ENCODE results near the gene MRC1.

The MRC1 gene

DNA sequence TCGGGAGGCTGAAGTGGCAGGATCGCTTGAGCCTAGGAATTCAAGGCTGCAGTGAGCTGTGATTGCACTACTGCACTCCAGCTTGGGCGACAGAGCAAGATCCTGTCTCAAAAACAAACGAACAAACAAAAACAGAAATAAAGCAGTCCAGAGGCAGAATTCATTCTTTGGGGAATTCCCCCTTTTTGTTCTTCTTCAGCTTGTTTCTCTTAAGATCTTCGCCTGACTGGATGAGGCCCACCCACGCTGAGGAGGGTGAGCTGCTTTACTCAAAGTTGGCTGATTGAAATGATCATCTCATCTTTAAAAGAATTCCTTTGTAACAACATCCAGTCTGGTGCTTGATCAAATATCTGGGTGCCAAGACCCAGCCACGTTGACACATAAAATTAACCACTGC, 10.7 kb downstream of the MRC1 start:
- WGBS (ENCODE audit: extremely low coverage, insufficient coverage, insufficient read length), result no CpG with 5 or more reads among the region's 7 CpGs
- Histone ChIP-seq H2BK5ac (ENCODE audit: low read depth, low read length, poor library complexity) (no peak overlapping the region), H4K91ac (ENCODE audit: low read depth, low read length) (no peak overlapping the region), H3K27ac (ENCODE audit: low read depth, low read length) (no peak overlapping the region), H3K4me1 (ENCODE audit: control insufficient read depth in 1 of 2, insufficient read depth in 2 of 2, low read length in 2 of 2) (no peaks in the 10 kb centered on the region), H3K79me2 (ENCODE audit: control insufficient read depth, insufficient read depth, low read length, poor library complexity) (no peaks in the 10 kb centered on the region), H3K4ac (ENCODE audit: low read depth, low read length) (no peak overlapping the region), H3K9ac (ENCODE audit: low read length) (no peak overlapping the region), H3K14ac (ENCODE audit: low read length) (no peak overlapping the region), H3K79me1 (ENCODE audit: low read length) (no peaks in the 10 kb centered on the region), H3K23ac (ENCODE audit: low read length) (no peak overlapping the region), H3K27me3 (ENCODE audit: insufficient read depth, low read length) (no peaks in the 10 kb centered on the region), H4K12ac (ENCODE audit: low read depth, low read length) (no peak overlapping the region), H2AFZ (ENCODE audit: insufficient read depth, low read length, poor library complexity) (no peak overlapping the region), H3K4me3 (ENCODE audit: low read depth, low read length) (no peak overlapping the region), H4K8ac (ENCODE audit: low read depth, low read length) (no peak overlapping the region), H3K36me3 (ENCODE audit: control insufficient read depth in 1 of 2, insufficient read depth in 2 of 2, low read length in 2 of 2) (no peaks in the 10 kb centered on the region), H3K18ac (ENCODE audit: low read length) (no peak overlapping the region), H2BK12ac (ENCODE audit: low read length) (no peak overlapping the region), H3K4me2 (ENCODE audit: low read length) (no peak overlapping the region), H2AK5ac (ENCODE audit: low read length) (no peak overlapping the region), H2BK120ac (ENCODE audit: insufficient read depth, low read length, poor library complexity) (no peak overlapping the region), H3K9me3 (ENCODE audit: insufficient read depth, low read depth, low read length) (no peaks in the 10 kb centered on the region)
- no peak for DNase-seq

DNA sequence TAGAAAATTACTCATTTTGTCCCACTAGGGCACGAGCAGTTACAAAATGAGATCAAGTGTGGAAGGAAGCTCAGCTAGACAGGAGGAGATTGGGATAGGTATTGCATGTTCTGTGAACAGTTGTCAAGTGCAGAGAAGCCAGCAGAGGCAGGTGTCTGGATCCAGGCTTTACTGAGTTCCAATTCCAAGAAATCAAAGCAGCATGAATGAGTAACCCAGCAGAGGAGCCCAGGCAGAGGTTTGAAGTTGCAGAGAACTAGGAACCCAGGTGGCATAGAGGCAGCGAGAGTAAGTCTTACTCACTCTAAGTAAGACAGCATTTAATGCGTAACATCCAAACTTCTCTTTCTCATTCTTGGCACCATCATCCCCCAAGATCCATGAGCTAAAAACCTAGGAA, 11.8 kb downstream of the MRC1 start:
- Histone ChIP-seq H3K4me2 (ENCODE audit: low read length) (no peak overlapping the region), H3K36me3 (ENCODE audit: control insufficient read depth in 1 of 2, insufficient read depth in 2 of 2, low read length in 2 of 2) (no peaks in the 10 kb centered on the region), H3K4me1 (ENCODE audit: control insufficient read depth in 1 of 2, insufficient read depth in 2 of 2, low read length in 2 of 2) (no peaks in the 10 kb centered on the region), H3K79me1 (ENCODE audit: low read length) (no peaks in the 10 kb centered on the region), H4K12ac (ENCODE audit: low read depth, low read length) (no peak overlapping the region), H3K18ac (ENCODE audit: low read length) (no peak overlapping the region), H3K14ac (ENCODE audit: low read length) (no peak overlapping the region), H3K27me3 (ENCODE audit: insufficient read depth, low read length) (no peaks in the 10 kb centered on the region), H4K91ac (ENCODE audit: low read depth, low read length) (no peak overlapping the region), H2AK5ac (ENCODE audit: low read length) (no peak overlapping the region), H3K23ac (ENCODE audit: low read length) (no peak overlapping the region), H3K9me3 (ENCODE audit: insufficient read depth, low read depth, low read length) (no peaks in the 10 kb centered on the region), H3K9ac (ENCODE audit: low read length) (no peak overlapping the region), H3K4ac (ENCODE audit: low read depth, low read length) (no peak overlapping the region), H2BK12ac (ENCODE audit: low read length) (no peak overlapping the region), H2BK120ac (ENCODE audit: insufficient read depth, low read length, poor library complexity) (no peak overlapping the region), H4K8ac (ENCODE audit: low read depth, low read length) (no peak overlapping the region), H3K4me3 (ENCODE audit: low read depth, low read length) (no peak overlapping the region), H2BK5ac (ENCODE audit: low read depth, low read length, poor library complexity) (no peak overlapping the region), H3K79me2 (ENCODE audit: control insufficient read depth, insufficient read depth, low read length, poor library complexity) (no peaks in the 10 kb centered on the region), H3K27ac (ENCODE audit: low read depth, low read length) (no peak overlapping the region), H2AFZ (ENCODE audit: insufficient read depth, low read length, poor library complexity) (no peak overlapping the region)
- DNase-seq, result no peak
- no CpG with 5 or more reads among the region's 3 CpGs for WGBS (ENCODE audit: extremely low coverage, insufficient coverage, insufficient read length)

DNA sequence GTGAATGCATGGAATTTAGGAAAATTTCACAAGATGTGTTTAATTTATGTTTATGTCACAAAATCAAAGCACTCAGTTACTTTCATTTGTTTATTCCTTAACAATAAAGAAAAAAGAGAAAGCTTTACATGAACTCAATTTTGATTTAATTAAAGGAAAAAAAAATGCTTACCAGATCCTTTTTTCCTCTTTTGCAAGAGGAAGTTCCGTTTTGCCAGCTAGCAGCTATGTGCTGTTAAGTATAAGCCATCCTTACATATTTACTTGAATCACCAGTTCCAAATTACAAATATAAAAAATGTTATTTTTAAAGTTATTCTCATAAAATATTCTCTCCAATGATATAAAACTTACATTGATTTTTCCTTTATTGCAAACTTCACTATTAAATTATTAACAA, 12.7 kb downstream of the MRC1 start:
- Histone ChIP-seq H4K91ac (ENCODE audit: low read depth, low read length) (no peak overlapping the region), H3K4me3 (ENCODE audit: low read depth, low read length) (no peak overlapping the region), H3K18ac (ENCODE audit: low read length) (no peak overlapping the region), H3K79me1 (ENCODE audit: low read length) (no peaks in the 10 kb centered on the region), H3K27me3 (ENCODE audit: insufficient read depth, low read length) (no peaks in the 10 kb centered on the region), H2BK5ac (ENCODE audit: low read depth, low read length, poor library complexity) (no peak overlapping the region), H3K27ac (ENCODE audit: low read depth, low read length) (no peak overlapping the region), H3K4ac (ENCODE audit: low read depth, low read length) (no peak overlapping the region), H3K79me2 (ENCODE audit: control insufficient read depth, insufficient read depth, low read length, poor library complexity) (no peaks in the 10 kb centered on the region), H4K12ac (ENCODE audit: low read depth, low read length) (no peak overlapping the region), H3K4me1 (ENCODE audit: control insufficient read depth in 1 of 2, insufficient read depth in 2 of 2, low read length in 2 of 2) (no peaks in the 10 kb centered on the region), H2AK5ac (ENCODE audit: low read length) (no peak overlapping the region), H4K8ac (ENCODE audit: low read depth, low read length) (no peak overlapping the region), H3K23ac (ENCODE audit: low read length) (no peak overlapping the region), H2AFZ (ENCODE audit: insufficient read depth, low read length, poor library complexity) (no peak overlapping the region), H3K36me3 (ENCODE audit: control insufficient read depth in 1 of 2, insufficient read depth in 2 of 2, low read length in 2 of 2) (no peaks in the 10 kb centered on the region), H3K14ac (ENCODE audit: low read length) (no peak overlapping the region), H2BK12ac (ENCODE audit: low read length) (no peak overlapping the region), H3K9ac (ENCODE audit: low read length) (no peak overlapping the region), H2BK120ac (ENCODE audit: insufficient read depth, low read length, poor library complexity) (no peak overlapping the region), H3K9me3 (ENCODE audit: insufficient read depth, low read depth, low read length) (no peaks in the 10 kb centered on the region), H3K4me2 (ENCODE audit: low read length) (no peak overlapping the region)
- no CpG with 5 or more reads among the region's 1 CpG for WGBS (ENCODE audit: extremely low coverage, insufficient coverage, insufficient read length)
- DNase-seq, result no peak

DNA sequence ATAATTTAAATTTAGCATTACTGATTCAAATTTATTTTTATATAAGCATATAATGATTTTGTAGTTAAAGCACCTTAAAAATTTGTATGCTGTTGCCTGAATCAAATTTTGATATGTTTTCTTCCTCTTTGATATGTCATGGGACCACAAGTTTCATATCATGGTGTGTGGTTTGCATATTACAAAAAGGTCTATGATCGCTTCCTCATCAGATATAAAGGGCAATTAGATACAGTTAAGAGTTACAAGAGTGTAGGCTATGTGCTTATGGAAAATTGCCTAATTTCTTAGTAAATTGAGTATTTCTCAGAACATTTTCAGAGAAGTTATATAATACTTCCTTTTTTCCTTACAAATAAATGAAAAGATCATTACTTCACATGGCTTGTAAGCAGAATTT, 22.2 kb downstream of the MRC1 start:
- no peaks in the 10 kb centered on the region for H3K79me2 ChIP-seq (ENCODE audit: control insufficient read depth, insufficient read depth, low read length, poor library complexity)
- WGBS (ENCODE audit: extremely low coverage, insufficient coverage, insufficient read length), result no CpG with 5 or more reads among the region's 1 CpG
- H2AK5ac ChIP-seq (ENCODE audit: low read length), result no peak overlapping the region

More for the DNA sequence above, 22.2 kb downstream of the MRC1 start:
- no peak overlapping the region for H3K27ac ChIP-seq (ENCODE audit: low read depth, low read length)
- no peak overlapping the region for H3K18ac ChIP-seq (ENCODE audit: low read length)
- no peak overlapping the region for H2AFZ ChIP-seq (ENCODE audit: insufficient read depth, low read length, poor library complexity)
- no peak overlapping the region for H4K8ac ChIP-seq (ENCODE audit: low read depth, low read length)
- no peak overlapping the region for H2BK5ac ChIP-seq (ENCODE audit: low read depth, low read length, poor library complexity)
- H3K4me3 ChIP-seq (ENCODE audit: low read depth, low read length), result no peak overlapping the region
- no peak overlapping the region for H3K4ac ChIP-seq (ENCODE audit: low read depth, low read length)
- H3K4me2 ChIP-seq (ENCODE audit: low read length), result no peak overlapping the region
- H3K9ac ChIP-seq (ENCODE audit: low read length), result no peak overlapping the region
- H4K12ac ChIP-seq (ENCODE audit: low read depth, low read length), result no peak overlapping the region
- H3K4me1 ChIP-seq (ENCODE audit: control insufficient read depth in 1 of 2, insufficient read depth in 2 of 2, low read length in 2 of 2), result peaks cover 6 to 7% of the 10 kb centered on the region in 2 experiments
- DNase-seq, result no peak
- no peak overlapping the region for H2BK120ac ChIP-seq (ENCODE audit: insufficient read depth, low read length, poor library complexity)
- H3K9me3 ChIP-seq (ENCODE audit: insufficient read depth, low read depth, low read length), result no peaks in the 10 kb centered on the region
- H3K79me1 ChIP-seq (ENCODE audit: low read length), result no peaks in the 10 kb centered on the region
- H3K14ac ChIP-seq (ENCODE audit: low read length), result no peak overlapping the region
- no peak overlapping the region for H3K23ac ChIP-seq (ENCODE audit: low read length)
- no peaks in the 10 kb centered on the region for H3K27me3 ChIP-seq (ENCODE audit: insufficient read depth, low read length)
- H4K91ac ChIP-seq (ENCODE audit: low read depth, low read length), result no peak overlapping the region
- H2BK12ac ChIP-seq (ENCODE audit: low read length), result no peak overlapping the region
- H3K36me3 ChIP-seq (ENCODE audit: control insufficient read depth in 1 of 2, insufficient read depth in 2 of 2, low read length in 2 of 2), result no peaks in the 10 kb centered on the region

Measured in trophoblast cell (in vitro differentiated cells and primary cell).